DND-41 (cell line): ENCODE measurements around the gene WDR81.

Experiments
- CTCF ChIP-seq: IDR thresholded peaks from 2 replicates; pipeline ENCODE4 v1.5.1; 2012; ENCODE audit warnings: borderline replicate concordance, low read length, moderate library complexity, mild to moderate bottlenecking; ENCODE audit not compliant: poor library complexity, severe bottlenecking; ENCODE audit errors: extremely low read depth
- EZH2 ChIP-seq: IDR thresholded peaks from 3 replicates; pipeline ENCODE4 v1.6.1; 2012; ENCODE audit warnings: borderline replicate concordance, low read depth, mild to moderate bottlenecking, moderate library complexity, low read length, inconsistent platforms; ENCODE audit not compliant: severe bottlenecking

DNA sequence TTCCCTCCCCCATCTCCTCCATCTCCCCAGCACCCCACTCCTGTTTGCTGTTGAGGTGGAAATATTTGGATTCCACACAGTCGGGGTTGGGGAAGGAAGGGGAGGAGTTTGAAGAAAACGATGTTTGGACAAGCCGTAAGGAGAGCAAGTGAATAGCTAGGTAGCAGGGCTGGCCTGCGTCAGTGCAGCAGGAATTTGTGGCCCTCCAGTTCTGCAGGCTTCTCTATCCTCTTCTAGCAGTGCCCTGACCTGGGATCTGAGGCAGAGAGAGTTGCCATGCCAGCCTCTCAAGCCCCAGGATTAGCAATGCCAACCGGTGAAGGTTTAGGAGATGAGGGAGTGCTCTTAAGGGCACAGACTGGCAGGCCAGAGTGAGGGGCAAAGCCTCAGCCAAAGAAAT lies 26.8 kb upstream of the WDR81 start:
- TF ChIP-seq CTCF (no peak), EZH2 (no peak)
